ENCODE data around the gene ANTKMT.

GRCh38 chr16:708019-708418 is 12.9 kb upstream of the ANTKMT start:
- TF ChIP-seq CTCF (IDR thresholded peaks at IDR 0.05; ENCODE audit: poor library complexity, severe bottlenecking) (no peak), EZH2 (IDR thresholded peaks at IDR 0.05; ENCODE audit: borderline replicate concordance, insufficient read depth, low read length, poor library complexity, severe bottlenecking) (no peak), SMC3 (conservative IDR thresholded peaks at IDR 0.05; ENCODE audit: poor library complexity) (no peak)
- TF ChIP-seq, protein P1, sequence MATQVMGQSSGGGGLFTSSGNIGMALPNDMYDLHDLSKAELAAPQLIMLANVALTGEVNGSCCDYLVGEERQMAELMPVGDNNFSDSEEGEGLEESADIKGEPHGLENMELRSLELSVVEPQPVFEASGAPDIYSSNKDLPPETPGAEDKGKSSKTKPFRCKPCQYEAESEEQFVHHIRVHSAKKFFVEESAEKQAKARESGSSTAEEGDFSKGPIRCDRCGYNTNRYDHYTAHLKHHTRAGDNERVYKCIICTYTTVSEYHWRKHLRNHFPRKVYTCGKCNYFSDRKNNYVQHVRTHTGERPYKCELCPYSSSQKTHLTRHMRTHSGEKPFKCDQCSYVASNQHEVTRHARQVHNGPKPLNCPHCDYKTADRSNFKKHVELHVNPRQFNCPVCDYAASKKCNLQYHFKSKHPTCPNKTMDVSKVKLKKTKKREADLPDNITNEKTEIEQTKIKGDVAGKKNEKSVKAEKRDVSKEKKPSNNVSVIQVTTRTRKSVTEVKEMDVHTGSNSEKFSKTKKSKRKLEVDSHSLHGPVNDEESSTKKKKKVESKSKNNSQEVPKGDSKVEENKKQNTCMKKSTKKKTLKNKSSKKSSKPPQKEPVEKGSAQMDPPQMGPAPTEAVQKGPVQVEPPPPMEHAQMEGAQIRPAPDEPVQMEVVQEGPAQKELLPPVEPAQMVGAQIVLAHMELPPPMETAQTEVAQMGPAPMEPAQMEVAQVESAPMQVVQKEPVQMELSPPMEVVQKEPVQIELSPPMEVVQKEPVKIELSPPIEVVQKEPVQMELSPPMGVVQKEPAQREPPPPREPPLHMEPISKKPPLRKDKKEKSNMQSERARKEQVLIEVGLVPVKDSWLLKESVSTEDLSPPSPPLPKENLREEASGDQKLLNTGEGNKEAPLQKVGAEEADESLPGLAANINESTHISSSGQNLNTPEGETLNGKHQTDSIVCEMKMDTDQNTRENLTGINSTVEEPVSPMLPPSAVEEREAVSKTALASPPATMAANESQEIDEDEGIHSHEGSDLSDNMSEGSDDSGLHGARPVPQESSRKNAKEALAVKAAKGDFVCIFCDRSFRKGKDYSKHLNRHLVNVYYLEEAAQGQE (IDR thresholded peaks at IDR 0.05; ENCODE audit: borderline replicate concordance): no peak
